GM04503 (cell line): ENCODE data around the gene SLC7A6OS.
A peak's percentile ranks its signal among the peaks of the same experiment; 100 is the strongest.
"Not testable (repeated sequence)": the region's sequence is repeated elsewhere in the genome, so short reads cannot be mapped to it uniquely, and the experiment has no call there.

Experiments used
- DNase-seq: peaks from one replicate; pipeline ENCODE4 v3.0.0-alpha.2; 2012; ENCODE audit warnings: low read depth

SLC7A6OS gene

GRCh38 chr16:68298907-68299561 lies 11.7 kb downstream of the SLC7A6OS start:
- DNase-seq = peak; percentile 75

- no peak for DNase-seq
These were observed 12.4 kb downstream of the SLC7A6OS start for GRCh38 chr16:68298312-68298711.

GRCh38 chr16:68297908-68298307 lies 12.8 kb downstream of the SLC7A6OS start:
- DNase-seq = no peak

- DNase-seq = no peak
These were observed 14.1 kb downstream of the SLC7A6OS start for GRCh38 chr16:68296693-68297092.

- DNase-seq = no peak
These were observed 14.5 kb downstream of the SLC7A6OS start for GRCh38 chr16:68296291-68296690.

- no peak for DNase-seq
These were observed 18.3 kb downstream of the SLC7A6OS start for GRCh38 chr16:68292425-68292824.

- no peak for DNase-seq
These were observed 19.5 kb downstream of the SLC7A6OS start for GRCh38 chr16:68291227-68291626.

GRCh38 chr16:68290450-68290849 lies 20.3 kb downstream of the SLC7A6OS start:
- DNase-seq = no peak

GRCh38 chr16:68289621-68290329 lies 21.0 kb downstream of the SLC7A6OS start:
- peak; percentile 12 for DNase-seq

GRCh38 chr16:68289202-68289601 lies 21.5 kb downstream of the SLC7A6OS start:
- DNase-seq = no peak

GRCh38 chr16:68288796-68289195 lies 21.9 kb downstream of the SLC7A6OS start:
- DNase-seq = not testable (repeated sequence)

- no peak for DNase-seq
These were observed 22.5 kb downstream of the SLC7A6OS start for GRCh38 chr16:68288252-68288650.

- peak; percentile 88 for DNase-seq
These were observed 23.2 kb downstream of the SLC7A6OS start for GRCh38 chr16:68287276-68288251.

GRCh38 chr16:68286153-68287074 lies 24.3 kb downstream of the SLC7A6OS start:
- DNase-seq = no peak

- no peak for DNase-seq
These were observed 25.1 kb downstream of the SLC7A6OS start for GRCh38 chr16:68285683-68286082.

- DNase-seq = no peak
These were observed 25.9 kb downstream of the SLC7A6OS start for GRCh38 chr16:68284847-68285246.

GRCh38 chr16:68283801-68284598 lies 26.7 kb downstream of the SLC7A6OS start:
- DNase-seq = no peak

- no peak for DNase-seq
These were observed 27.4 kb downstream of the SLC7A6OS start for GRCh38 chr16:68283346-68283745.

GRCh38 chr16:68282064-68282452 lies 28.7 kb downstream of the SLC7A6OS start:
- DNase-seq = no peak

GRCh38 chr16:68281368-68282063 lies 29.2 kb downstream of the SLC7A6OS start:
- no peak for DNase-seq
